OCI-LY3 (cell line): Measurements from ENCODE around the gene ACO1.

Experiments
- H2AFZ ChIP-seq: fragments of 200-600, 300-600 bp; shearing (Covaris generic); 2 replicates; pipeline ENCODE4 v1.6.0; 2014; ENCODE audit warnings: antibody characterized with exemption, low read depth, low read length
- H3K27ac ChIP-seq: fragments of 200-600, 300-600 bp; sonication (generic); 2 replicates; pipeline ENCODE4 v1.5.1; 2014; ENCODE audit warnings: mild to moderate bottlenecking, low read length, moderate library complexity, mixed read lengths
- H3K27me3 ChIP-seq: fragments of 200-600, 300-600 bp; sonication (generic); 2 replicates; pipeline ENCODE4 v1.6.1; 2014; ENCODE audit warnings: low read depth, low read length, mixed read lengths
- H3K36me3 ChIP-seq: fragments of 200-600, 300-600 bp; sonication (generic); replicated peaks from 2 replicates; pipeline ENCODE3; 2014; ENCODE audit warnings: low read depth, low read length, mixed read lengths
- H3K4me1 ChIP-seq: fragments of 300-600, 200-600 bp; sonication (generic); 2 replicates; pipeline ENCODE4 v1.6.1; 2014; ENCODE audit warnings: low read length, mixed read lengths
- H3K4me2 ChIP-seq: fragments of 200-600, 300-600 bp; sonication (generic); 2 replicates; pipeline ENCODE4 v1.6.1; 2014; ENCODE audit warnings: low read length, mixed read lengths
- H3K4me3 ChIP-seq: fragments of 300-600, 200-600 bp; sonication (generic); 2 replicates; pipeline ENCODE4 v1.5.1; 2014; ENCODE audit warnings: antibody characterized with exemption, mild to moderate bottlenecking, low read length, moderate library complexity
- H3K79me2 ChIP-seq: fragments of 300-600, 200-600 bp; shearing (Covaris generic); 2 replicates; pipeline ENCODE4 v1.6.1; 2014; ENCODE audit warnings: mild to moderate bottlenecking, low read length, mixed read lengths
- H3K9ac ChIP-seq: fragments of 300-600, 200-600 bp; shearing (Covaris generic); 2 replicates; pipeline ENCODE4 v1.6.0; 2014; ENCODE audit warnings: mild to moderate bottlenecking, low read length, moderate library complexity
- H3K9me3 ChIP-seq: fragments of 200-600, 300-600 bp; shearing (Covaris generic); 2 replicates; pipeline ENCODE4 v1.6.1; 2014; ENCODE audit warnings: low read length, mixed read lengths; ENCODE audit not compliant: insufficient read depth
- H4K20me1 ChIP-seq: fragments of 200-600, 300-600 bp; sonication (generic); 2 replicates; pipeline ENCODE4 v1.6.1; 2016; ENCODE audit warnings: low read length, mixed read lengths; ENCODE audit not compliant: insufficient read depth
- CTCF ChIP-seq: fragments of 200-600, 300-600 bp; sonication (generic); IDR thresholded peaks from 2 replicates; pipeline ENCODE4 v1.5.1; 2014; ENCODE audit warnings: antibody characterized with exemption, low read length, low read depth
- EZH2phosphoT487 ChIP-seq: fragments of 200-600 bp; shearing (Covaris generic); IDR thresholded peaks from 2 replicates; pipeline ENCODE4 v1.6.1; 2018; ENCODE audit warnings: antibody characterized with exemption, mixed run types, low read depth

The ACO1 gene

GRCh38 chr9:32389365-32389764, 4.9 kb downstream of the ACO1 start:
- peaks cover 2% of the 10 kb centered on the region; the same call in 1 of the 2 replicates for H3K4me1 ChIP-seq
- no peak overlapping the region for H2AFZ ChIP-seq
- no peak overlapping the region for H3K4me3 ChIP-seq
- no peaks in the 10 kb centered on the region for H4K20me1 ChIP-seq
- H3K36me3 ChIP-seq: no peaks in the 10 kb centered on the region
- H3K9ac ChIP-seq: no peak overlapping the region
- H3K4me2 ChIP-seq: no peak overlapping the region
- no peaks in the 10 kb centered on the region for H3K9me3 ChIP-seq
- H3K27ac ChIP-seq: no peak overlapping the region
- TF ChIP-seq EZH2phosphoT487: no peak
- TF ChIP-seq CTCF: no peak
- H3K79me2 ChIP-seq: no peaks in the 10 kb centered on the region
- no peaks in the 10 kb centered on the region for H3K27me3 ChIP-seq

GRCh38 chr9:32393911-32394310, 9.5 kb downstream of the ACO1 start:
- no peaks in the 10 kb centered on the region for H3K36me3 ChIP-seq
- H3K27me3 ChIP-seq: no peaks in the 10 kb centered on the region
- H3K9ac ChIP-seq: no peak overlapping the region
- H3K79me2 ChIP-seq: no peaks in the 10 kb centered on the region
- no peaks in the 10 kb centered on the region for H3K9me3 ChIP-seq
- H3K4me3 ChIP-seq: no peak overlapping the region
- H3K27ac ChIP-seq: no peak overlapping the region
- no peaks in the 10 kb centered on the region for H3K4me1 ChIP-seq
- no peak for TF ChIP-seq EZH2phosphoT487
- TF ChIP-seq CTCF: no peak
- no peaks in the 10 kb centered on the region for H4K20me1 ChIP-seq
- H3K4me2 ChIP-seq: no peak overlapping the region
- no peak overlapping the region for H2AFZ ChIP-seq

- Histone ChIP-seq H3K4me2 (no peak overlapping the region), H3K4me3 (no peak overlapping the region), H3K79me2 (no peaks in the 10 kb centered on the region), H3K9me3 (no peaks in the 10 kb centered on the region), H2AFZ (no peak overlapping the region), H3K27me3 (no peaks in the 10 kb centered on the region), H3K36me3 (no peaks in the 10 kb centered on the region), H3K27ac (no peak overlapping the region), H3K4me1 (no peaks in the 10 kb centered on the region), H3K9ac (no peak overlapping the region), H4K20me1 (no peaks in the 10 kb centered on the region)
- TF ChIP-seq EZH2phosphoT487: no peak
- no peak for TF ChIP-seq CTCF
These were observed 10.1 kb downstream of the ACO1 start for GRCh38 chr9:32394381-32395049.

GRCh38 chr9:32395510-32396216, 11.2 kb downstream of the ACO1 start:
- Histone ChIP-seq H3K27me3 (no peaks in the 10 kb centered on the region), H3K9ac (no peak overlapping the region), H3K9me3 (no peaks in the 10 kb centered on the region), H3K4me2 (no peak overlapping the region), H2AFZ (no peak overlapping the region), H4K20me1 (no peaks in the 10 kb centered on the region), H3K79me2 (no peaks in the 10 kb centered on the region), H3K4me3 (no peak overlapping the region), H3K27ac (no peak overlapping the region), H3K36me3 (no peaks in the 10 kb centered on the region), H3K4me1 (no peaks in the 10 kb centered on the region)
- no peak for TF ChIP-seq CTCF
- TF ChIP-seq EZH2phosphoT487: no peak
